OCI-LY3 (cell line): Measurements from ENCODE around the gene B4GALNT1.

ENCODE experiments used
- H2AFZ ChIP-seq: fragments of 200-600, 300-600 bp; shearing (Covaris generic); 2 replicates; pipeline ENCODE4 v1.6.0; 2014; ENCODE audit warnings: antibody characterized with exemption, low read depth, low read length
- H3K27ac ChIP-seq: fragments of 200-600, 300-600 bp; sonication (generic); 2 replicates; pipeline ENCODE4 v1.5.1; 2014; ENCODE audit warnings: mild to moderate bottlenecking, low read length, moderate library complexity, mixed read lengths
- H3K27me3 ChIP-seq: fragments of 200-600, 300-600 bp; sonication (generic); 2 replicates; pipeline ENCODE4 v1.6.1; 2014; ENCODE audit warnings: low read depth, low read length, mixed read lengths
- H3K36me3 ChIP-seq: fragments of 200-600, 300-600 bp; sonication (generic); replicated peaks from 2 replicates; pipeline ENCODE3; 2014; ENCODE audit warnings: low read depth, low read length, mixed read lengths
- H3K4me1 ChIP-seq: fragments of 300-600, 200-600 bp; sonication (generic); 2 replicates; pipeline ENCODE4 v1.6.1; 2014; ENCODE audit warnings: low read length, mixed read lengths
- H3K4me2 ChIP-seq: fragments of 200-600, 300-600 bp; sonication (generic); 2 replicates; pipeline ENCODE4 v1.6.1; 2014; ENCODE audit warnings: low read length, mixed read lengths
- H3K4me3 ChIP-seq: fragments of 300-600, 200-600 bp; sonication (generic); 2 replicates; pipeline ENCODE4 v1.5.1; 2014; ENCODE audit warnings: antibody characterized with exemption, mild to moderate bottlenecking, low read length, moderate library complexity
- H3K79me2 ChIP-seq: fragments of 300-600, 200-600 bp; shearing (Covaris generic); 2 replicates; pipeline ENCODE4 v1.6.1; 2014; ENCODE audit warnings: mild to moderate bottlenecking, low read length, mixed read lengths
- H3K9ac ChIP-seq: fragments of 300-600, 200-600 bp; shearing (Covaris generic); 2 replicates; pipeline ENCODE4 v1.6.0; 2014; ENCODE audit warnings: mild to moderate bottlenecking, low read length, moderate library complexity
- H3K9me3 ChIP-seq: fragments of 200-600, 300-600 bp; shearing (Covaris generic); 2 replicates; pipeline ENCODE4 v1.6.1; 2014; ENCODE audit warnings: low read length, mixed read lengths; ENCODE audit not compliant: insufficient read depth
- H4K20me1 ChIP-seq: fragments of 200-600, 300-600 bp; sonication (generic); 2 replicates; pipeline ENCODE4 v1.6.1; 2016; ENCODE audit warnings: low read length, mixed read lengths; ENCODE audit not compliant: insufficient read depth
- CTCF ChIP-seq: fragments of 200-600, 300-600 bp; sonication (generic); IDR thresholded peaks from 2 replicates; pipeline ENCODE4 v1.5.1; 2014; ENCODE audit warnings: antibody characterized with exemption, low read length, low read depth
- EZH2phosphoT487 ChIP-seq: fragments of 200-600 bp; shearing (Covaris generic); IDR thresholded peaks from 2 replicates; pipeline ENCODE4 v1.6.1; 2018; ENCODE audit warnings: antibody characterized with exemption, mixed run types, low read depth

B4GALNT1 gene

GRCh38 chr12:57617942-57618341 lies 15.1 kb downstream of the B4GALNT1 start:
- Histone ChIP-seq H3K4me2 (no peak overlapping the region), H4K20me1 (no peaks in the 10 kb centered on the region), H3K27me3 (no peaks in the 10 kb centered on the region), H3K79me2 (no peaks in the 10 kb centered on the region), H3K9me3 (no peaks in the 10 kb centered on the region), H3K27ac (no peak overlapping the region), H3K4me1 (peaks cover 17% of the 10 kb centered on the region), H3K9ac (no peak overlapping the region), H2AFZ (no peak overlapping the region), H3K4me3 (no peak overlapping the region), H3K36me3 (peaks cover 4% of the 10 kb centered on the region)
- TF ChIP-seq EZH2phosphoT487: no peak
- no peak for TF ChIP-seq CTCF

GRCh38 chr12:57616383-57617101 lies 16.5 kb downstream of the B4GALNT1 start:
- H3K36me3 ChIP-seq: peaks cover 4% of the 10 kb centered on the region
- H3K9ac ChIP-seq: no peak overlapping the region
- TF ChIP-seq CTCF: no peak
- TF ChIP-seq EZH2phosphoT487: no peak
- H3K4me2 ChIP-seq: no peak overlapping the region
- no peak overlapping the region for H3K4me3 ChIP-seq
- peaks cover 22% of the 10 kb centered on the region for H3K4me1 ChIP-seq
- H3K9me3 ChIP-seq: no peaks in the 10 kb centered on the region
- no peak overlapping the region for H3K27ac ChIP-seq
- no peaks in the 10 kb centered on the region for H4K20me1 ChIP-seq
- no peaks in the 10 kb centered on the region for H3K79me2 ChIP-seq
- H2AFZ ChIP-seq: no peak overlapping the region
- no peaks in the 10 kb centered on the region for H3K27me3 ChIP-seq

GRCh38 chr12:57615637-57616036 lies 17.4 kb downstream of the B4GALNT1 start:
- H3K9me3 ChIP-seq: no peaks in the 10 kb centered on the region
- H3K27ac ChIP-seq: no peak overlapping the region
- H3K9ac ChIP-seq: no peak overlapping the region
- peaks cover 27% of the 10 kb centered on the region for H3K4me1 ChIP-seq
- H3K4me3 ChIP-seq: no peak overlapping the region
- no peak overlapping the region for H2AFZ ChIP-seq
- TF ChIP-seq EZH2phosphoT487 (no peak), CTCF (no peak)
- no peak overlapping the region for H3K4me2 ChIP-seq
- no peaks in the 10 kb centered on the region for H4K20me1 ChIP-seq
- H3K36me3 ChIP-seq: peaks cover 4% of the 10 kb centered on the region
- no peaks in the 10 kb centered on the region for H3K27me3 ChIP-seq
- H3K79me2 ChIP-seq: no peaks in the 10 kb centered on the region

GRCh38 chr12:57614948-57615500 lies 18.0 kb downstream of the B4GALNT1 start:
- Histone ChIP-seq H3K4me2 (peak overlapping the region; percentile 56; the same call in 1 of the 2 replicates), H3K27ac (no peak overlapping the region), H3K79me2 (no peaks in the 10 kb centered on the region), H3K36me3 (peaks cover 4% of the 10 kb centered on the region), H3K4me3 (no peak overlapping the region), H3K27me3 (no peaks in the 10 kb centered on the region), H3K4me1 (peaks cover 28% of the 10 kb centered on the region), H3K9me3 (no peaks in the 10 kb centered on the region), H3K9ac (no peak overlapping the region), H4K20me1 (no peaks in the 10 kb centered on the region), H2AFZ (no peak overlapping the region)
- no peak for TF ChIP-seq EZH2phosphoT487
- no peak for TF ChIP-seq CTCF
